DOHH2 (cell line): Measurements from ENCODE around the gene TTC17.
"Not testable (repeated sequence)": the region's sequence is repeated elsewhere in the genome, so short reads cannot be mapped to it uniquely, and the experiment has no call there.

Source experiments
- CTCF ChIP-seq: fragments of 200-600 bp; sonication (generic); IDR thresholded peaks from one replicate; pipeline ENCODE4 v1.5.1; 2014; ENCODE audit warnings: antibody characterized with exemption, mild to moderate bottlenecking, low read depth, low read length; ENCODE audit not compliant: poor library complexity, severe bottlenecking
- EZH2phosphoT487 ChIP-seq: fragments of 200-600 bp; sonication (generic); IDR thresholded peaks from 2 replicates; pipeline ENCODE4 v1.6.1; 2017; ENCODE audit warnings: borderline replicate concordance, mild to moderate bottlenecking, antibody characterized with exemption, low read length, moderate library complexity, mixed read lengths

- TF ChIP-seq CTCF, EZH2phosphoT487: not testable (repeated sequence)
Measured at GRCh38 chr11:43351426-43351825, 7.3 kb upstream of the TTC17 start.
